ENCODE measurements around the gene C11orf21. TPM values are rescaled to one million over a fixed set of nuclear protein-coding genes. Genes with fewer than 3 reads are reported as not detected.
"Not testable (repeated sequence)": the region's sequence is repeated elsewhere in the genome, so short reads cannot be mapped to it uniquely, and the experiment has no call there.

C11orf21 gene
- total RNA-seq, 6 donors from 2014 or later: 2.3 to 20.3 (median 9.5) TPM

GRCh38 chr11:2345050-2345449 is 43.3 kb upstream of the C11orf21 start:
- H3K36me3 ChIP-seq: no peaks in the 10 kb centered on the region
- no peaks in the 10 kb centered on the region for H3K4me1 ChIP-seq
- H3K9me3 ChIP-seq: peaks cover 0 to 9% (median 5%) of the 10 kb centered on the region in 4 donors
- no peak overlapping the region for H3K4me3 ChIP-seq
- ATAC-seq (ENCODE audit: low FRiP score in 2 of 2): no peak
- no peak for TF ChIP-seq POLR2AphosphoS5 (IDR thresholded peaks at IDR 0.05)
- no peak for TF ChIP-seq POLR2A (IDR thresholded peaks at IDR 0.05)
- TF ChIP-seq EP300 (IDR thresholded peaks at IDR 0.05): no peak
- no peak for TF ChIP-seq CTCF (IDR thresholded peaks at IDR 0.05)
- no peak overlapping the region for H3K27ac ChIP-seq
- DNase-seq: no peak
- 71 to 80% methylated on average over 2 of the region's 2 CpGs for WGBS, 2 donors
- H3K27me3 ChIP-seq: no peaks in the 10 kb centered on the region

- ATAC-seq (ENCODE audit: low FRiP score in 2 of 2): no peak
- Histone ChIP-seq H3K36me3 (no peaks in the 10 kb centered on the region), H3K27me3 (no peaks in the 10 kb centered on the region), H3K9me3 (no peaks in the 10 kb centered on the region), H3K4me1 (no peaks in the 10 kb centered on the region), H3K27ac (no peak overlapping the region), H3K4me3 (no peak overlapping the region)
- 72 to 78% methylated on average over 4 of the region's 4 CpGs for WGBS, 2 donors
- DNase-seq: no peak
- TF ChIP-seq POLR2A (IDR thresholded peaks at IDR 0.05) (no peak), CTCF (IDR thresholded peaks at IDR 0.05) (no peak), POLR2AphosphoS5 (IDR thresholded peaks at IDR 0.05) (no peak), EP300 (IDR thresholded peaks at IDR 0.05) (no peak)
Measured at GRCh38 chr11:2343502-2343901, 41.8 kb upstream of the C11orf21 start.

- Histone ChIP-seq H3K9me3 (no peaks in the 10 kb centered on the region), H3K27ac (no peak overlapping the region), H3K4me1 (no peaks in the 10 kb centered on the region), H3K4me3 (no peak overlapping the region), H3K27me3 (no peaks in the 10 kb centered on the region), H3K36me3 (no peaks in the 10 kb centered on the region)
- ATAC-seq (ENCODE audit: low FRiP score in 2 of 2): no peak
- TF ChIP-seq POLR2A (IDR thresholded peaks at IDR 0.05) (no peak), POLR2AphosphoS5 (IDR thresholded peaks at IDR 0.05) (no peak), EP300 (IDR thresholded peaks at IDR 0.05) (no peak), CTCF (IDR thresholded peaks at IDR 0.05) (no peak)
- WGBS, 2 donors: 74 to 81% methylated on average over 5 of the region's 5 CpGs
- DNase-seq: no peak
Measured at GRCh38 chr11:2342981-2343380, 41.3 kb upstream of the C11orf21 start.

- Histone ChIP-seq H3K27ac (no peak overlapping the region), H3K27me3 (no peaks in the 10 kb centered on the region), H3K36me3 (no peaks in the 10 kb centered on the region), H3K4me1 (no peaks in the 10 kb centered on the region), H3K9me3 (no peaks in the 10 kb centered on the region), H3K4me3 (no peak overlapping the region)
- TF ChIP-seq POLR2A (IDR thresholded peaks at IDR 0.05): no peak
- TF ChIP-seq EP300 (IDR thresholded peaks at IDR 0.05): no peak
- TF ChIP-seq CTCF (IDR thresholded peaks at IDR 0.05): no peak
- no peak for TF ChIP-seq POLR2AphosphoS5 (IDR thresholded peaks at IDR 0.05)
- ATAC-seq (ENCODE audit: low FRiP score in 2 of 2) (no peak), DNase-seq (no peak)
- WGBS, 2 donors: 89 to 93% methylated on average over 3 of the region's 3 CpGs
Measured at GRCh38 chr11:2342557-2342956, 40.8 kb upstream of the C11orf21 start.

GRCh38 chr11:2338760-2339159 is 37.0 kb upstream of the C11orf21 start:
- not testable (repeated sequence) for H3K27me3 ChIP-seq; H3K4me1 ChIP-seq; H3K27ac ChIP-seq; DNase-seq; H3K9me3 ChIP-seq; ATAC-seq (ENCODE audit: low FRiP score in 2 of 2); H3K4me3 ChIP-seq; H3K36me3 ChIP-seq
- 74 to 79% methylated on average over 8 of the region's 8 CpGs for WGBS, 2 donors

- peak in 1 of 2 donors; percentile 76 for ATAC-seq (ENCODE audit: low FRiP score in 2 of 2)
- Histone ChIP-seq H3K27ac (peak overlapping the region in 1 of 4 donors; percentile 63), H3K9me3 (peaks cover 0 to 11% (median 0%) of the 10 kb centered on the region in 4 donors)
- peak in 1 of 2 donors; percentile 59 for DNase-seq
- not testable (repeated sequence) for H3K4me1 ChIP-seq, H3K27me3 ChIP-seq, H3K36me3 ChIP-seq, H3K4me3 ChIP-seq
- WGBS, 2 donors: 71 to 88% methylated on average over 18 of the region's 18 CpGs
Measured at GRCh38 chr11:2335286-2335685, 33.6 kb upstream of the C11orf21 start.

- peak in 1 of 2 donors; percentile 42 for DNase-seq
- not testable (repeated sequence) for H3K4me3 ChIP-seq
Measured at GRCh38 chr11:2333486-2334205, 31.9 kb upstream of the C11orf21 start.

GRCh38 chr11:2332569-2332968 is 30.9 kb upstream of the C11orf21 start:
- DNase-seq: peak in 1 of 2 donors; percentile 50
- ATAC-seq (ENCODE audit: low FRiP score in 2 of 2); H3K4me1 ChIP-seq; H3K4me3 ChIP-seq; H3K27ac ChIP-seq; H3K36me3 ChIP-seq; H3K27me3 ChIP-seq: not testable (repeated sequence)
- H3K9me3 ChIP-seq: peaks cover 0 to 11% (median 0%) of the 10 kb centered on the region in 4 donors
- WGBS, 2 donors: 90% methylated on average over 11 of the region's 29 CpGs; no CpG with 5 or more reads in 1 of the 2 donors

More at GRCh38 chr11:2333486-2334205, 31.9 kb upstream of the C11orf21 start:
- H3K36me3 ChIP-seq; H3K27me3 ChIP-seq; H3K4me1 ChIP-seq; ATAC-seq (ENCODE audit: low FRiP score in 2 of 2); H3K27ac ChIP-seq: not testable (repeated sequence)
- 40 to 49% methylated on average over 1 to 2 of the region's 4 CpGs for WGBS, 2 donors
- H3K9me3 ChIP-seq: peaks cover 0 to 11% (median 0%) of the 10 kb centered on the region in 4 donors

All from upper lobe of left lung (tissue), 6 donors.